GM18873 (cell line): ENCODE results near the gene PASK.
A peak's percentile ranks its signal among the peaks of the same experiment; 100 is the strongest.
"Not testable (repeated sequence)": the region's sequence is repeated elsewhere in the genome, so short reads cannot be mapped to it uniquely, and the experiment has no call there.

Experiments
- ATAC-seq: cut with Tn5 transposase; IDR thresholded peaks from one replicate; pipeline ENCODE4 v1.9.1; 2021; ENCODE audit warnings: mild to moderate bottlenecking, moderate library complexity, moderate number of reproducible peaks; ENCODE audit not compliant: unreplicated experiment, low FRiP score

The PASK gene

DNA sequence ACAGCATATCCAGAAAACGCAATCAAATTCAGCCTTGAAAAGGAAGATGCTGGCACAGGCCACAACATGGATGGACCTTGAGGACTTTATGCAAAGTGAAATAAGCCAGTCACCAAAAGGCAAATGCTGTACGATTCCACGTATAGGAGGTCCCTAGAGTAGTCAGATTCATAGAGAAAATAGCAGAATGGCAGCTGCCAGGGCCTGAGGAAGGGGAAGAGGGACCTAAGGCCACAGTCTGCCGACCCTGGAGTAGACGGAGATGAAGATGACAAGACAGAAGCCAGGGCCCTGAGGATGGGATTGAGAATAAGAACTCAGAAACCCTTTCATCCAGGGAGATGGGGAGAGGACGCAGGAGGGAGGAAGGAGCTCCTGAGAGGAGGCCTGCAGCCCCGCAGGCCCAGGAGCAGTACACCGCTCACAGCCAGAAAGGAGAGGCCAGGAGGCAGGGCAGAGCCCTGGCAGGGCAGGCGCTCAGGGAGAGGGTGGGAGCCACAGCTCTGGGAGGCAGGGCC lies 39.1 kb downstream of the PASK start:
- no peak for ATAC-seq

DNA sequence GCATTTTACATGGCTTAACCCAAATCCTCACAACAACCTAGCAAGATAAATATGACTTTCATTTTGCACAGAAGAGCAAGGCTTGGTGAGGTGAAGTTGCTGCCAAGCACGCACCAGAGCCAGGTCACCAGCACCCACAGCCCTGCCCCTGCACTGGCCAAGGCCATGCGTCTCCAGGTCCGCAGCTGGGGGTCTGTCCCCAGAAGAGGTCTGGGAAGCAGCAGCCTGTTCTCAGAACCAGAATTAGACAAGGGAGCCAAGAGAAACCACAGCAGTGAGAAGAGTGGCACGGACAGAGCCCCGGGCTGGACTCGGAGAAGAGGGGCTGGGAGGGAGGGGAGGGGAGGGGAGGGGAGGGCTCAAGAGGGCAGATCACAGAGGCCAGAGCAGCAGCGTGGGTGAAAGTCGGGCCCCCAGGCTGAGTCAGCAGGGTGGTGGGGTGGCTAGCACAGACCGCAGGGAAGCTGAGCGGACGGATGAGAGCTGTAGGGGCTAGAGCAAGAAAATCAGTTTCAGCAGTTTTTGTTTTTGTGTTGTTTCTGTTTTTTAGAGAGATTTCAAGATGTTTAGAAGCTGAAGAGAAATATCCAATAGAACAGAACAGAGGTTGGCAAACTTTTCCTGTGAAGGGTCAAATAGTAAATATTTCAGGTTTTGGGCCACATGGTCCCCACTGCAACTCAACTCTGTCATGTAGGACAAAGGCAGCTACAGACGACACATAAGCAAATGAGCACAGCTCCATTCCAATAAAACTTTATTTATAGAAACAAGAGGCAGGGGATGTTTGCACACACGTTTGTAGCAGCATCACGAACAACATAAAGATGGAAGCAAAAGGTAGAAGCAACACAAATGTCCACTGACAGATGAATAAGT lies 39.8 kb downstream of the PASK start:
- no peak for ATAC-seq

GRCh38 chr2:241108271-241109209 lies 40.7 kb downstream of the PASK start:
- no peak for ATAC-seq

GRCh38 chr2:241107031-241107783 lies 42.1 kb downstream of the PASK start:
- no peak for ATAC-seq

DNA sequence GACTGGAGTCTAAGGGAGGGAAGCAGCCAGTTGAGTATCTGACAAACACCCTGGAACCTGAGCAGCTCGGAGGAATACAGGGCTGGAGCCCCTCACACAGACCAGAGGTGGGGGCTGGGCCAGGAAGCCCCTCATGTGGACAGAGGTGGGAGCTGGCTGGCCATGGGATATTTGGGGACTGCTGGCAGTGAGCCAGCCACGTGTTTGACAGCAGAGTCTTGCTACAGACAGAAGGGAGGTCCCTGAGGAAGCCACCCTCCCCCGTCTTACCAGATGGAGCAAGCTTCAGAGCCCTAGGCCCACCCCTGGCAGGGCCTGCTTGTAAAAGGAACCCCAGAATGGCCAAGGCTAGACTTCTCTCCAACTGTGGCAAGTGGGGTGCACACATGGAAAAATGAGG lies 43.6 kb downstream of the PASK start:
- no peak for ATAC-seq

DNA sequence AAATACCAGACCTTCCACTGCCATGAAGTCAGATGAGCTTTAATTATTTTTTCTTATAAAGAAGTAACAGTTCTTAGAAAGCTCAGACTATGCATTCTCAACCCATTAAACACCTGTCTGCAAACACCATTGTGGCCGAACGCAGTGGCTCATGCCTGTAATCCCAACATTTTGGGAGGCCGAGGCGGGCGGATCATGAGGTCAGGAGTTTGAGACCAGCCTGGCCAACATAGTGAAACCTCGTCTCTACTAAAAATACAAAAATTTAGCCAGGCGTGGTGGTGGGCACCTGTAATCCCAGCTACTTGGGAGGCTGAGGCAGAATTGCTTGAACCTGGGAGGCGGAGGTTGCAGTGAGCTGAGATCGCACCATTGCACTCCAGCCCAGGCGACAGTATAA lies 44.7 kb downstream of the PASK start:
- ATAC-seq = not testable (repeated sequence)

- no peak for ATAC-seq
Observed at GRCh38 chr2:241103176-241103595, 46.1 kb downstream of the PASK start.

DNA sequence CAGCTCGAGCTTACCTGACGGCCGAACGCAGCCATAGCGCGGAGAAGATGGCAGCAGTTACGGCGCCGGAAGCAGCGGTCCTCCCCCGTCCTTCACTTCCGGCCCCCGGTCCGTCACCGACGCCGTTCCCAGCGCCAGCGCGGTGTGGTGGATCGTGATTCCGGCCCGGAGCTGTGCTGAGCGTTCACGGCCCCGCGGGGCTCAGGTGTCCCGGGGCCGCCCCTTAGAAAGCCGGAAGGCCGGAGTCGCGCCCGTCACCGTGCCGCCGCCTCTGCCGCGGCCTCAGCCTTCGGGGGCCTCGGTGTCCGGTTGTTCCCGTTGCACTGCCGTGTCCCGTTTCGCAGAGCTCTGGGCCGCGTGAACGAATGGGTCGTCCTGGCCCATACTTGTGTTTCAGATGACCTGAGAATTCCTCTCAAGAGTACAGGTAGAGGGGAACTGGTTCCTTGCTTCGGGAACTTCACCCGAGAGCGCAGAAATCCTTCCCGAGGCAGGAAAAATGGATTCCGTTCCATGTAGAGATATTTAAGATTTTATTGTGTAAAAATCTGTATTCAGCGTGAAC lies 47.0 kb downstream of the PASK start, which contains the start of gene MTERF4:
Gene MTERF4 (minus strand): TSS at position 49 of the 565 bp plus-strand sequence. CDS start 14 bp downstream, at position 35.
- peak; percentile 66 for ATAC-seq

- ATAC-seq = no peak
Observed at GRCh38 chr2:241099246-241099645, 50.0 kb downstream of the PASK start.

DNA sequence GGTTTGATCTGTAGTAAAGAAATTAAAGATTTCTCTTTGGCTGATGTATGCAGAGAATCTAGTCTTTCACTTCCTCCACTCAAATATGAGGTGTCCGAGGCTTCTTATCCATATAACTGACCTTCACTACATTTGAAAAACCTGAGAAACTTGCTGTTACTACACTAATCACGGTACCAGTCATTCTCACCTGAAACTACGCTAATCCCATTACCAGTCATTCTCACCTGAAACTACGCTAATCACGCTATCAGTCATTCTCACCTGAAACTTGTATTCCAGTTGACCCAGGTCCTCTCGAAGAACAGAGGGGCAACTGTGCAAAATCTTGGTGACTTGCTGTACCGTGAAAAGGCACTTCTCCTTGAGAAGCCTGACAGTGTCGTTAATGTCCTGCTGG lies 52.3 kb downstream of the PASK start:
- ATAC-seq = no peak

- ATAC-seq = no peak
Observed at GRCh38 chr2:241095594-241096290, 53.5 kb downstream of the PASK start.

GRCh38 chr2:241094924-241095420 lies 54.3 kb downstream of the PASK start:
- no peak for ATAC-seq

DNA sequence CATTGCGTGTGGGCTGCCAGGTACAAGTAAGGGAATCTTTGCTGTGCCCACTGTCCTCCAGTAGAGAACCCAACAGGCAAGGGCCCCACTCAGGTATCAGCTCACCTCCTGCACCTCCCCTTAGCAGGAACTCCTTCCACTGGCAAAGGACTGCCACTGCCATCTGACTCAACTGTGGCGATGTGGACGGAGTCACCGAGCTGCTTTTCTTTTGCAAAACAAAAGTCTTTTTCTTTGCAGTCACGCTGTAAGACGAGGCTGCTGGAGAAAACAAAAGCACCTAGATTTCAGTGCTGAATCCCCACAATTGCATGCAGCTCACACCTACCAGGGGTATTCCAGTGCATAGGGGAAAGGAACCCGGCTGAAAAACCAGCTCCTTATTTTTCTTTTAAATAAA lies 55.1 kb downstream of the PASK start:
- no peak for ATAC-seq

DNA sequence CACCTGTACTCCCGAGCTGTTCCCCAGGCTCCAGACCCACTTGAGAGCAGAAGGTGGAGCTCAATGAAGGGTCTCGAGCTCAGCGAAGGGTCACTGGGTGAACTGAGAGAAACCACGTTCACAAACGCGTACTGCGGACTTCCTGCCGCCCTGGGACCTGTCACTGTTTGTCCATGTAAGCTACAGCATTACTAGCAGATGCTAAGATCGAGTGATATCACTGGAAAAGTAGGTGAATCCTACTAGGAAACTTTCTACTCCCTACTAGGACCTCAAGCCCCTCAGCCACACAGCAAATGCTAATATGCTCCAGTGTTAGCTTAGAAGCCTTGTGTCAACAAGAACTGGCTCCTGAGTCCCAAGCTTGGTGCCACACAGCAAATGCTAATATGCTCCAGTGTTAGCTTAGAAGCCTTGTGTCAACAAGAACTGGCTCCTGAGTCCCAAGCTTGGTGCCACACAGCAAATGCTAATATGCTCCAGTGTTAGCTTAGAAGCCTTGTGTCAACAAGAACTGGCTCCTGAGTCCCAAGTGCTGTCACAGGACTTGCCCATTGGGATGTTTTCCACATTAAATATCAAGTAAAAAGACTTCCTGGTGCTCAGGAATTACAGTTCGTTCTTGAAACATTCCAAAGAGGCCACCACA lies 56.0 kb downstream of the PASK start:
- ATAC-seq = not testable (repeated sequence)

DNA sequence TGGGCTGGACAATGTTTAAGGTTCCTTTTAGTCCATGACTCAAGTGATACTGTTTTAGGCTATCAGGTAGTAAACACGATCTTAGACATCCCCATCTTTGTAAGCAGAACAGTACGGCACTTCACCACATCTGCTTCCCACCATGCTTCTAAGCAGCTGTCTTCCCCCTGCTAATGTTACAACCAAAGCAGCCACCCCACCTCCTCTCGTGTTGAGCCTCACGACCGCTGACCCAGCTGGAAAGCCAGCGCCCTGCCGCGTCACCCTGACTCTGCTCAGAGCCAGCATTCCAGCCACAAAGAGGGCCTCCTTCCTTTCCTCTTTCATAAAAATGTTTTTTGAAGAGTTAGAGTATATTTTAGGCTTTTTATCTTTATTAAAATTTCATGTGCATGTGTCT lies 56.6 kb downstream of the PASK start:
- ATAC-seq = no peak

- no peak for ATAC-seq
Observed at GRCh38 chr2:241091734-241092445, 57.4 kb downstream of the PASK start.

GRCh38 chr2:241091201-241091600 lies 58.1 kb downstream of the PASK start:
- ATAC-seq = no peak
